HepG2 (cell line): ENCODE results near the gene ASTN2.

Experiments
- CREB1 ChIP-seq, 2 experiments: fragments of 450-650 bp in 1 of 2; IDR thresholded peaks; 2 replicates each; pipeline ENCODE4 v1.6.1; 2016 to 2017; ENCODE audit warnings: control low read depth in 1 of 2, mild to moderate bottlenecking in 1 of 2, missing compliant biosample characterization in 1 of 2, missing genetic modification characterization in 1 of 2
- GTF2F1 ChIP-seq: fragments of 150-350 bp; IDR thresholded peaks from 2 replicates; pipeline ENCODE4 v1.6.1; 2014; ENCODE audit warnings: low read length
- TF ChIP-seq, protein P1 (sequence below): IDR thresholded peaks from 2 replicates; pipeline ENCODE4 v1.6.1; 2016; ENCODE audit warnings: low read depth

DNA sequence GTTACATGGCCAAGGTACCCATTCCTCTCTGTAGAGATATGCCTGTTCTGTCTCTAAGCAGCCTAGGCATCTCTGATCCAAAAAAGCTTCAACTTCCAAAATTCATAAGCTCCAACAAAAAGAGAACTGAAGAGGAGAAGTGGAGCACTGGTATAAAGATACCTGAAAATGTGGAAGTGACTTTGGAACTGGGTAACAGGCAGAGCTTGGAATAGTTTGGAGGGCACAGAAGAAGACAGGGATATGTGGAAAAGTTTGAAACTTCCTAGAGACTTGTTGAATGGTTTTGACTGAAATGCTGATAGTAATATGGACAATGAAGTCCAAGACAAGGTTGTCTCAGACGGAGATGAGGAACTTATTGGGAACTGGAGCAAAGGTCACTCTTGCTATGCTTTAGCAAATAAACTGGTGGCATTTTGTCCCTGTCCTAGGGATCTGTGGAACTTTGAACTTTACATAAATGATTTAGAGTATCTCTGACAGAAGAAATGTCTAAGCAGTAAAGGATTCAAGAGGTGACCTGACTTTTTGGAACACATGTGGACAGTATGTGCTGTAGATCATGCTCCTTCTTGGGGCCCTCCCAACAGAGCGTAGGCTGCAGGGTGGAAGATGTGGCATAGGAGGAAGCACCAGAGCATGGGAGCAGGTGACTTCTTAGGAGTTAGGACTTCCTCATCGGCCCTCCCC lies 889.9 kb downstream of the ASTN2 start:
- TF ChIP-seq GTF2F1 (no peak), CREB1 (IDR thresholded peaks at IDR 0.05) (no peak), CREB1 (CRISPR knock-in tag; IDR thresholded peaks at IDR 0.05) (no peak)
- TF ChIP-seq, protein P1, sequence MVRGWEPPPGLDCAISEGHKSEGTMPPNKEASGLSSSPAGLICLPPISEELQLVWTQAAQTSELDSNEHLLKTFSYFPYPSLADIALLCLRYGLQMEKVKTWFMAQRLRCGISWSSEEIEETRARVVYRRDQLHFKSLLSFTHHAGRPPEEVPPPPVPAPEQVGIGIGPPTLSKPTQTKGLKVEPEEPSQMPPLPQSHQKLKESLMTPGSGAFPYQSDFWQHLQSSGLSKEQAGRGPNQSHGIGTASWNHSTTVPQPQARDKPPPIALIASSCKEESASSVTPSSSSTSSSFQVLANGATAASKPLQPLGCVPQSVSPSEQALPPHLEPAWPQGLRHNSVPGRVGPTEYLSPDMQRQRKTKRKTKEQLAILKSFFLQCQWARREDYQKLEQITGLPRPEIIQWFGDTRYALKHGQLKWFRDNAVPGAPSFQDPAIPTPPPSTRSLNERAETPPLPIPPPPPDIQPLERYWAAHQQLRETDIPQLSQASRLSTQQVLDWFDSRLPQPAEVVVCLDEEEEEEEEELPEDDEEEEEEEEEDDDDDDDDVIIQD (CRISPR knock-in tag), result no peak
